Upper lobe of left lung (tissue), 6 donors: ENCODE measurements around the gene BMPR2. TPM values are rescaled to one million over a fixed set of nuclear protein-coding genes. Genes with fewer than 3 reads are reported as not detected.
A peak's percentile ranks its signal among the peaks of the same experiment; 100 is the strongest.

Experiments used
- ATAC-seq, 2 donors: fragments of 200-7000 bp; cut with Tn5 transposase; one replicate each; pipeline ENCODE4 v1.9.1; 2022; ENCODE audit warnings: mild to moderate bottlenecking in 2 of 2, moderate library complexity in 2 of 2; ENCODE audit not compliant: low FRiP score in 2 of 2
- DNase-seq, 2 donors: peaks; one replicate each; pipeline ENCODE4 v3.0.0-alpha.2; 2019 to 2020
- H3K27ac ChIP-seq, 4 donors: fragments of 200-600 bp; sonication (generic); one replicate each; pipeline ENCODE4 v1.5.1; 2016 to 2019
- H3K27me3 ChIP-seq, 4 donors: fragments of 200-600 bp; sonication (generic); one replicate each; pipeline ENCODE4 v1.5.1; 2017 to 2019
- H3K36me3 ChIP-seq, 4 donors: fragments of 200-600 bp; sonication (generic); one replicate each; pipeline ENCODE4 v1.5.1; 2016 to 2019
- H3K4me1 ChIP-seq, 4 donors: fragments of 200-600 bp; sonication (generic); one replicate each; pipeline ENCODE4 v1.5.1; 2018 to 2019
- H3K4me3 ChIP-seq, 4 donors: fragments of 200-600 bp; sonication (generic); one replicate each; pipeline ENCODE4 v1.5.1; 2017 to 2019; ENCODE audit warnings: mild to moderate bottlenecking in 2 of 4, moderate library complexity in 1 of 4
- H3K9me3 ChIP-seq, 4 donors: fragments of 200-600 bp; sonication (generic); one replicate each; pipeline ENCODE4 v1.5.1; 2018 to 2019
- EP300 ChIP-seq, 4 donors: sonication (generic); formaldehyde crosslinking; IDR thresholded peaks; one replicate each; pipeline ENCODE4 v1.5.1; 2017; ENCODE audit warnings: antibody characterized with exemption in 4 of 4, control low read depth in 2 of 4
- POLR2A ChIP-seq, 4 donors: fragments of 450-650 bp; IDR thresholded peaks; one replicate each; pipeline ENCODE4 v1.5.1; 2016 to 2017; ENCODE audit warnings: antibody characterized with exemption in 4 of 4, mild to moderate bottlenecking in 2 of 4
- POLR2AphosphoS5 ChIP-seq, 2 donors: sonication (generic); formaldehyde crosslinking; IDR thresholded peaks; one replicate each; pipeline ENCODE4 v1.5.1; 2017; ENCODE audit warnings: antibody characterized with exemption in 2 of 2
- WGBS, 2 donors: methylation state at CpG; one replicate each; pipeline ENCODE4 v1.1.5; 2017 to 2018; 5-methylcytosine and 5-hydroxymethylcytosine counted together
- total RNA-seq, 6 donors: library from RNA; depleted of rRNA in 4 of 6; stranded (reverse); fragments of >200 nt in 4 of 6; gene quantifications; one replicate each; pipeline versions ENCODE4 v1.1.0 to v1.2.1, GENCODE V29; 2016 to 2021
- TF ChIP-seq, protein P1 (sequence below), 6 experiments: fragments of 450-650 bp in 4 of 6; fragments of 200-600 bp in 2 of 6; sonication (generic) in 2 of 6; IDR thresholded peaks; one replicate each; pipeline ENCODE4 v1.5.1; 2016 to 2019; ENCODE audit warnings: antibody characterized with exemption in 6 of 6
- donor health status: DM: no; HTN: no; CAD: no; lungs with moderate emphysema.
- donor health status: DM: no; HTN: yes; CAD: no; lungs with severe emphysema.

Gene BMPR2
- total RNA-seq, 6 donors from 2014 or later, result 23.0 to 133 (median 77.2) TPM

DNA sequence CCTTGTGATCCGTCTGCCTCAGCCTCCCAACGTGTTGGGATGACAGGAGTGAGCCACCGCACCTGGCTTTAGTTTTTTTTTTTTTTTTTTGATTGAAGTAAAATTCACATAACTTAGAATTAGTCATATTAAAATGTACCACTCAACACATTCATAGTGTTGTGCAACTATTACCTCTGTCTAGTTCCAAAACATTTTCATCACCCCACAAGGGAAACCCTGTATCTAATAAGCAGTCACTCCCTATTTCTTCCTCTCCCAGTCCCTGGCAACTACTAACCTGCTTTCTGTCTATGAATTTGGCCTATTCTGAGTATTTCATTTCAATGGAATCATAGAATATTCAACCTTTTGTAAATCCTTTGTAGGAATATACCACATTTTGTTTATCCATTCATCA is 134.8 kb downstream of the BMPR2 start:
- H3K4me1 ChIP-seq, result peaks cover 0 to 8% (median 0%) of the 10 kb centered on the region in 4 donors
- no peak for DNase-seq
- no peak overlapping the region for H3K27ac ChIP-seq
- 91 to 100% methylated on average over 3 of the region's 3 CpGs for WGBS, 2 donors
- ATAC-seq, result peak in 1 of 2 donors; percentile 82
- H3K36me3 ChIP-seq, result peaks cover 0 to 24% (median 12%) of the 10 kb centered on the region in 4 donors
- TF ChIP-seq EP300 (IDR thresholded peaks at IDR 0.05) (no peak), POLR2AphosphoS5 (IDR thresholded peaks at IDR 0.05) (no peak), POLR2A (IDR thresholded peaks at IDR 0.05) (no peak)
- TF ChIP-seq, protein P1, sequence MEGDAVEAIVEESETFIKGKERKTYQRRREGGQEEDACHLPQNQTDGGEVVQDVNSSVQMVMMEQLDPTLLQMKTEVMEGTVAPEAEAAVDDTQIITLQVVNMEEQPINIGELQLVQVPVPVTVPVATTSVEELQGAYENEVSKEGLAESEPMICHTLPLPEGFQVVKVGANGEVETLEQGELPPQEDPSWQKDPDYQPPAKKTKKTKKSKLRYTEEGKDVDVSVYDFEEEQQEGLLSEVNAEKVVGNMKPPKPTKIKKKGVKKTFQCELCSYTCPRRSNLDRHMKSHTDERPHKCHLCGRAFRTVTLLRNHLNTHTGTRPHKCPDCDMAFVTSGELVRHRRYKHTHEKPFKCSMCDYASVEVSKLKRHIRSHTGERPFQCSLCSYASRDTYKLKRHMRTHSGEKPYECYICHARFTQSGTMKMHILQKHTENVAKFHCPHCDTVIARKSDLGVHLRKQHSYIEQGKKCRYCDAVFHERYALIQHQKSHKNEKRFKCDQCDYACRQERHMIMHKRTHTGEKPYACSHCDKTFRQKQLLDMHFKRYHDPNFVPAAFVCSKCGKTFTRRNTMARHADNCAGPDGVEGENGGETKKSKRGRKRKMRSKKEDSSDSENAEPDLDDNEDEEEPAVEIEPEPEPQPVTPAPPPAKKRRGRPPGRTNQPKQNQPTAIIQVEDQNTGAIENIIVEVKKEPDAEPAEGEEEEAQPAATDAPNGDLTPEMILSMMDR (IDR thresholded peaks at IDR 0.05), result no peak
- no peak overlapping the region for H3K4me3 ChIP-seq
- H3K27me3 ChIP-seq, result no peaks in the 10 kb centered on the region
- H3K9me3 ChIP-seq, result no peaks in the 10 kb centered on the region

DNA sequence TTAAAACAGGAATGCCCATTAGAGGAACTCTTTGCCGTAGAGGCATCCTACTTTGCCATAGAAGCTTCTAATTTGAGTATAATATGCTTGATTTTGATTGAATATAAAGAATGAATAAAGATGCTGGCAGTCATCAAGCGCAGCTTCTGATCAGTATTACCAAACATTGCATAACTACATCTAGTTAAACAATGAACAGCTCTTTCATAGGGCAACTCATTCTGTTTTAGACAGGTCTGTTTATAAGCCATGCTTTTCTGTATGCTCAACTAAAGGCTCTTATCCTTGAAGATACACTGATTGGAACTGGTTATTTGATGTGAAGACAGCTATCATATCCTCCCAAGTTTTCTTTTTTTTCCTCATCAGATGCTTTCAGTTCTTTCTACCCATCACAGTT is 136.0 kb downstream of the BMPR2 start:
- no peaks in the 10 kb centered on the region for H3K9me3 ChIP-seq
- peaks cover 0 to 8% (median 0%) of the 10 kb centered on the region in 4 donors for H3K4me1 ChIP-seq
- peaks cover 0 to 32% (median 12%) of the 10 kb centered on the region in 4 donors for H3K36me3 ChIP-seq
- H3K27me3 ChIP-seq, result no peaks in the 10 kb centered on the region
- no peak overlapping the region for H3K27ac ChIP-seq
- DNase-seq (no peak), ATAC-seq (no peak)
- 86 to 93% methylated on average over 2 of the region's 2 CpGs for WGBS, 2 donors
- no peak for TF ChIP-seq POLR2A (IDR thresholded peaks at IDR 0.05)
- TF ChIP-seq, protein P1 (IDR thresholded peaks at IDR 0.05), result no peak
- no peak overlapping the region for H3K4me3 ChIP-seq

DNA sequence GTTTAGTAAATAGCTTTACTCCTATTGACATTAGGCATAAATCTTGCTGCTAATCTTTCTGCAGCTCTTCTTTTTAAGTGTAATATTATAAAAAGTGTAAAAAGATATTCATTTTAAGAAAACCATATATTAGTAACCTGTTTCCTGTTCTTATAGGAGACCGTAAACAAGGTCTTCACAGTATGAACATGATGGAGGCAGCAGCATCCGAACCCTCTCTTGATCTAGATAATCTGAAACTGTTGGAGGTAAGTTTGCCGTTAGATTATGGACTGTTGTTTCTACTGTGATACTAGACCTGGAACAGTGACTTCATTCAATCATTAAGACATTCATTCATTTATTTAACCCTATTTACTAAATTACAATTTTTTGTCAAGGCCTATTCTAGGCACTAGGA is 138.6 kb downstream of the BMPR2 start:
- WGBS, 2 donors, result 85 to 93% methylated on average over 3 of the region's 3 CpGs

DNA sequence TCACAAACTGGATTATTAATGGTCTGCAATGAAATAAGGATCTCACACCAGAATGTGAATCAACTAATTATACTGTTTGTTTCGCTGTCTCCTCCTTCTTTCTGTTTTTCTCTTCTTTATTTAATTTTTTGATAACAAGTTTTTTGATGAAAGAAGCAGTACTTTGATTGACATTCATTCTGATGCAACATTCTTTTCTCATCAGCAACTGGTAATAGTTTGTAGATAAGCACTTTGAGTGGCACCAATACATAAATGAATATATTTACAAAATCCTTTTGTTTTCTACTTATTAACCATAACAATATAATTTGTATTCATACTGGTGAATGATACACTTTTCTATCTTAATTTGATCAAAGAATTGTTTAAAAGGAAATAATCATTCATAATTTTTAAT is 143.3 kb downstream of the BMPR2 start:
- no peak overlapping the region for H3K4me3 ChIP-seq
- 95 to 97% methylated on average over 1 of the region's 1 CpG for WGBS, 2 donors
- H3K27ac ChIP-seq, result no peak overlapping the region
- no peaks in the 10 kb centered on the region for H3K9me3 ChIP-seq
- DNase-seq (no peak), ATAC-seq (no peak)
- no peaks in the 10 kb centered on the region for H3K27me3 ChIP-seq
- H3K36me3 ChIP-seq, result peaks cover 9 to 76% (median 42%) of the 10 kb centered on the region in 4 donors
- no peaks in the 10 kb centered on the region for H3K4me1 ChIP-seq
- no peak for TF ChIP-seq EP300 (IDR thresholded peaks at IDR 0.05)
- TF ChIP-seq POLR2A (IDR thresholded peaks at IDR 0.05), result no peak
- no peak for TF ChIP-seq POLR2AphosphoS5 (IDR thresholded peaks at IDR 0.05)
- TF ChIP-seq, protein P1 (IDR thresholded peaks at IDR 0.05), result no peak

More for the DNA sequence above, 138.6 kb downstream of the BMPR2 start:
- Histone ChIP-seq H3K4me3 (no peak overlapping the region), H3K27ac (no peak overlapping the region), H3K36me3 (peaks cover 5 to 48% (median 17%) of the 10 kb centered on the region in 4 donors), H3K4me1 (peaks cover 0 to 8% (median 0%) of the 10 kb centered on the region in 4 donors), H3K9me3 (no peaks in the 10 kb centered on the region), H3K27me3 (no peaks in the 10 kb centered on the region)
- DNase-seq (no peak), ATAC-seq (no peak)
- TF ChIP-seq POLR2A (IDR thresholded peaks at IDR 0.05) (no peak), EP300 (IDR thresholded peaks at IDR 0.05) (no peak), POLR2AphosphoS5 (IDR thresholded peaks at IDR 0.05) (no peak)
- TF ChIP-seq, protein P1 (IDR thresholded peaks at IDR 0.05), result no peak

DNA sequence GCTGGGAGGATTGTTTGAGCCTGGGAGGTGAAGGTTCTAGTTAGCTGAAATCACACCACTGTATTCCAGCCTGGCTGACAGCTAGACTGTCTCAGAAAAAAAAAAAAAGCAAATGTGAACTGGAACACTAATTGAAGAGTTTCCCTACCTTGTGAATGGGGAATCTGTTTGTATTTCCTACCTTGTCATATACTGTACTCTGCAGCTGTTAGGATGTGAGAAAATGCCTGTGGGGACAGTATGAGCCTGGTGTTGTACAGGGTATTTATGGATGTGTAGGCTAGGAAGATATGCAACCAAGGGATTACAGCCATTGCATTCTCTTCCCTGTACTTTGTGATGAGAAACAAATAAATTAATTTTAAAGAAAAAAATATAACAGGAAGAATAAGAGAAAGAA is 145.3 kb downstream of the BMPR2 start:
- TF ChIP-seq POLR2A (IDR thresholded peaks at IDR 0.05), result no peak
- no peak for TF ChIP-seq POLR2AphosphoS5 (IDR thresholded peaks at IDR 0.05)
- TF ChIP-seq EP300 (IDR thresholded peaks at IDR 0.05), result no peak
- TF ChIP-seq, protein P1 (IDR thresholded peaks at IDR 0.05), result no peak
- Histone ChIP-seq H3K4me1 (no peaks in the 10 kb centered on the region), H3K9me3 (no peaks in the 10 kb centered on the region), H3K27ac (no peak overlapping the region), H3K36me3 (peaks cover 9 to 67% (median 32%) of the 10 kb centered on the region in 4 donors), H3K4me3 (no peak overlapping the region), H3K27me3 (no peaks in the 10 kb centered on the region)
- DNase-seq (no peak), ATAC-seq (peak in 1 of 2 donors; percentile 61)
